Activated CD4-positive, alpha-beta T cell treated with anti-CD3 and anti-CD28 coated beads for 36 hours (primary cell): ENCODE data around the gene DCLK1. TPM values are rescaled to one million over a fixed set of nuclear protein-coding genes. Genes with fewer than 3 reads are reported as not detected.

ENCODE experiments used
- ATAC-seq: fragments of 200-7000 bp; cut with Tn5 transposase; one replicate; pipeline ENCODE4 v1.10.0; 2021; ENCODE audit warnings: mild to moderate bottlenecking, moderate library complexity
- CTCF ChIA-PET: fragments of 350-600 bp; sonication (Branson Sonifier 250); formaldehyde crosslinking; loops from one replicate; lab custom pipeline; 2021; ENCODE audit warnings: antibody characterized with exemption; lab: Charles Lee
- POLR2A ChIA-PET: fragments of 350-600 bp; sonication (Branson Sonifier 250); formaldehyde crosslinking; loops from one replicate; lab custom pipeline; 2021; ENCODE audit warnings: antibody characterized with exemption, inconsistent platforms; lab: Charles Lee
- DNase-seq: peaks from one replicate; pipeline ENCODE4 v3.0.0-alpha.2; 2020
- H3K27ac Mint-ChIP-seq: one replicate; pipeline ENCODE4 v1.8.0; 2021; ENCODE audit warnings: mixed read lengths
- H3K27me3 Mint-ChIP-seq: one replicate; pipeline ENCODE4 v1.8.0; 2021; ENCODE audit warnings: mixed read lengths
- H3K36me3 Mint-ChIP-seq: one replicate; pipeline ENCODE4 v1.8.0; 2021; ENCODE audit warnings: low read depth, mixed read lengths
- H3K4me1 Mint-ChIP-seq: one replicate; pipeline ENCODE4 v1.8.0; 2021; ENCODE audit warnings: mixed read lengths
- H3K4me3 Mint-ChIP-seq: one replicate; pipeline ENCODE4 v1.8.0; 2021; ENCODE audit warnings: mild to moderate bottlenecking, moderate library complexity, mixed read lengths
- H3K9me3 Mint-ChIP-seq: one replicate; pipeline ENCODE4 v1.8.0; 2021; ENCODE audit warnings: low read depth, mixed read lengths
- intact Hi-C, 2 experiments: fragments of 100-400 bp; cut with DNase I in 1 of 2; cut with micrococcal nuclease in 1 of 2; formaldehyde crosslinking; loops; one replicate each; pipeline versions ENCODE4 v1.14.2 to v1.15.1; 2022 to 2024; cut with DNase I, micrococcal nuclease
- total RNA-seq, 2 experiments: library from RNA; stranded (reverse); gene quantifications; one replicate each; pipeline ENCODE4 v1.2.3, GENCODE V29; 2021

Gene DCLK1
- total RNA-seq, 2 experiments from 2014 or later = not detected

DNA sequence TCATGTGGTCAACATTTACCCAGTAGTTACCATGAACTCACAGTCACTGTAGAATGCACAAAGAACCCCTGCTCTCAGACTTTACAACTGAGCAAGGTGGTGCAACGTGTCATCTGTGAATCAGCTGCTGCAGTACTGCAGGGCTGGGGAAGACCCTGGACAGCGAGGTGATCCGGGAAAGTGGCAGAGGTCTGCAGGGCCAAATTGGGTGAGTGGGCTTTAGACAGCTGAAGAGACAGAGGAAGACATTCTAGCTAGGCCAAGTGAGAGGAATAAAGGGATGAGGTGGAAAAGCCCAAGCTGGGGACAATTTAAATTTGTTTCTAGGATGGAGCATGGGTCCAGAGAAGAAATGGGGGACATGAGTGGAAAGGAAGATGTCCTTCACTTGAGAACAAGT, 270.5 kb downstream of the DCLK1 start:
- H3K36me3 Mint-ChIP-seq = no peaks in the 10 kb centered on the region
- peaks cover 20% of the 10 kb centered on the region for H3K27me3 Mint-ChIP-seq
- intact Hi-C loops = no loop called here
- no peak overlapping the region for H3K4me3 Mint-ChIP-seq
- no peak overlapping the region for H3K27ac Mint-ChIP-seq
- CTCF ChIA-PET = no interaction called here
- ATAC-seq (no peak), DNase-seq (no peak)
- POLR2A ChIA-PET = no interaction called here
- no peaks in the 10 kb centered on the region for H3K9me3 Mint-ChIP-seq
- peaks cover 3% of the 10 kb centered on the region for H3K4me1 Mint-ChIP-seq

DNA sequence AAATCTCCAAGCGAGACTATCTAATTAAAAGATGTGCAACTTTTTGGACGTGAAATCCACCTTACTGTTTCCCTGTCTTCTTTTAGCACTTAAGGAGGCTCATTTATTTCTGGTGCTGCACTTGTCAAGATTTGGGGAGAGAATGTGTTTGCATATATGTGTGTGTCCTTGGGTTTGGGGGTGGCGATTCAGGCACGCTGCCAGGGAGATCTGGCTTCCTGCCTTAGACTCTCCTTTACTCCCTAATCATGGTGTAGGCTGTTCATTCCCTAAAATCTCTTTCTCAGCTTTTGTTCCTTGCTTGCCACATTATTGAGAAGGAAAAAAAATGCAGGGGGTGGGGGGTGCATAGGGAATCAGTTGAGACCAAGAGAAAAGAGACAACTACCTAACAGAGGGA, 271.2 kb downstream of the DCLK1 start:
- Mint-ChIP-seq H3K36me3 (no peaks in the 10 kb centered on the region), H3K4me1 (peaks cover 4% of the 10 kb centered on the region), H3K9me3 (no peaks in the 10 kb centered on the region), H3K27me3 (peaks cover 26% of the 10 kb centered on the region), H3K4me3 (no peak overlapping the region), H3K27ac (no peak overlapping the region)
- ChIA-PET CTCF (no interaction called here), POLR2A (no interaction called here)
- DNase-seq (no peak), ATAC-seq (no peak)
- intact Hi-C loops = no loop called here

- Mint-ChIP-seq H3K27me3 (peaks cover 32% of the 10 kb centered on the region), H3K36me3 (no peaks in the 10 kb centered on the region), H3K27ac (no peak overlapping the region), H3K9me3 (no peaks in the 10 kb centered on the region), H3K4me3 (no peak overlapping the region), H3K4me1 (peaks cover 4% of the 10 kb centered on the region)
- DNase-seq (no peak), ATAC-seq (no peak)
- CTCF ChIA-PET = interaction anchor here (0.6 kb wide), 1 partner anchor 40 kb away, joined by 3 read pairs; no protein-coding TSS in a partner anchor
- intact Hi-C loops = no loop called here
- POLR2A ChIA-PET = no interaction called here
Observed at GRCh38 chr13:35858665-35859064, 272.5 kb downstream of the DCLK1 start.

GRCh38 chr13:35857769-35858168, 273.4 kb downstream of the DCLK1 start:
- ChIA-PET POLR2A (no interaction called here), CTCF (no interaction called here)
- Mint-ChIP-seq H3K4me3 (no peak overlapping the region), H3K27me3 (peaks cover 32% of the 10 kb centered on the region), H3K27ac (no peak overlapping the region), H3K4me1 (peaks cover 4% of the 10 kb centered on the region), H3K36me3 (no peaks in the 10 kb centered on the region), H3K9me3 (no peaks in the 10 kb centered on the region)
- DNase-seq (no peak), ATAC-seq (no peak)
- intact Hi-C loops = no loop called here

DNA sequence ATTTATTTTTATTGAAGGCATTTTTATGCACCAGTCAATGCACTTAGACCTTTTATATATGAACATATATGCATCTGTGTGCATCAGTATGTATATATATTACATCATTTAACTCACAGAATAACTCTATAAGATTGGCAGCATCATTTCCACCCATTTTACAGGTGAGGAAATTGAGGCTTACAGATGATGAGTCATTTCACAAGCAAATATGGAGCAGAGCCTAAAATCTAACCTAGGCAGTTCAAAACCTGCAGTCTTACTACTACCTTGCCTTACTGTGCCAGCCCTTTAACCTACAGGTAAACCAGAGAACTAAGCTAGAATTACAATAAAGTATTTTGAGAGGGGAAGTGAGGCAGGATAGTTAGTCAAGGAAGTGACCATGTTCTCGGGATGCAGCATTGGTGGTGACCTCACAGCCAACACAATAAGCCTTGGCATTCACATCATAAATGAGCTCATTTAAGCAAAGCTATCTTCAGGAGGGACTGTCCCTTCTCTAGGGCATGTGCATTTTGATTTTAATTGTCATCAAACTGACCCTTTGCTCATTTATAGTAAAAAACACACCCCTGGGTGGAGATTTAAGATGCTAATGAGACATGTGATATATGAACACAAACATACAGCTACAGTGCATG, 274.3 kb downstream of the DCLK1 start:
- H3K36me3 Mint-ChIP-seq = no peaks in the 10 kb centered on the region
- no peak overlapping the region for H3K4me3 Mint-ChIP-seq

DNA sequence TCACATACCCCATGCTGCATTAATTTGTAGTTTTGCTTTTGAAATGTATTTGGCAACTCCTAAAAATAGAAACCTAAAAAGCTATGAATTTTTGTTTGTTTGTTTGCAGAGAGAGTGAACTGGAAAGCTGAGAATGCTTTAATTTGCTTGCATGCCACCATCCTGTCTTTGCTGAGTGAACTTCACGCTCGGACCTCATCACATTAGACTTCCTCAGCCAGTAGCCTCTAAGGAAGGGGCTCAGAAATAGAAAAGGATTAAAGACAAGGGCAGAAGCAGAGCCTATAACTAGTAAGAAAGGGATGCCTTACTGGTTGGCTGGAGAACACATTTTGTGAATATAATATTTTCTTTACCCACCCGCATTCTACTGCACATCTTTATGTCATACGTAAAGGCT, 275.1 kb downstream of the DCLK1 start:
- Mint-ChIP-seq H3K4me1 (peaks cover 4% of the 10 kb centered on the region), H3K27ac (no peak overlapping the region), H3K4me3 (no peak overlapping the region), H3K36me3 (no peaks in the 10 kb centered on the region), H3K9me3 (no peaks in the 10 kb centered on the region), H3K27me3 (peaks cover 34% of the 10 kb centered on the region)
- DNase-seq = no peak
- ATAC-seq = no peak
- POLR2A ChIA-PET = no interaction called here
- CTCF ChIA-PET = no interaction called here
- intact Hi-C loops = no loop called here

More for the DNA sequence above, 274.3 kb downstream of the DCLK1 start:
- Mint-ChIP-seq H3K27me3 (peaks cover 32% of the 10 kb centered on the region), H3K4me1 (peaks cover 4% of the 10 kb centered on the region), H3K27ac (no peak overlapping the region), H3K9me3 (no peaks in the 10 kb centered on the region)
- intact Hi-C loops = no loop called here
- ATAC-seq (no peak), DNase-seq (no peak)
- POLR2A ChIA-PET = no interaction called here
- CTCF ChIA-PET = no interaction called here

- no peaks in the 10 kb centered on the region for H3K36me3 Mint-ChIP-seq
- H3K27me3 Mint-ChIP-seq = peaks cover 34% of the 10 kb centered on the region
- H3K4me3 Mint-ChIP-seq = no peak overlapping the region
- intact Hi-C loops = no loop called here
- H3K4me1 Mint-ChIP-seq = peaks cover 4% of the 10 kb centered on the region
- ChIA-PET CTCF (no interaction called here), POLR2A (no interaction called here)
- DNase-seq (peak; percentile 40), ATAC-seq (peak; percentile 90)
- no peaks in the 10 kb centered on the region for H3K9me3 Mint-ChIP-seq
- no peak overlapping the region for H3K27ac Mint-ChIP-seq
Observed at GRCh38 chr13:35855531-35856019, 275.6 kb downstream of the DCLK1 start.

DNA sequence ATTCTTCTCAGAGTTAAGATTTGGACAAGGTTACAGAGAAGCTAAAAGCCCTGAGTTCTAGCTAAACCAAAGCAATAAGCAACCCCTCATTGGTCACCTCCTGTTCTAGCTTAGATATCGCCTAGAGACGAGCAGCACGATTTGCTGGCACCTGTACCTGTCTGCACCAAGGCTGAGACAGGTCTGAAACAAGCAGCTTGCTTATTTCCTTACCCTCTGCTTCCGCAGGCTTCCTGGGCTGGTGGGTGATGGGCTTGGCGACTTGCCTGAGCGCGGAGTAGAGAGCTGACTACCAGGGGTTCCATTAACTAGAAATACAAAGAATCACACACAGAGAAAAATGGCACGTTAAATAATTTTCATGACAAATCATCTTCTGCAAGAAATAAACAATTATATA, 276.9 kb downstream of the DCLK1 start:
- ChIA-PET CTCF (no interaction called here), POLR2A (no interaction called here)
- no peak overlapping the region for H3K4me3 Mint-ChIP-seq
- ATAC-seq (no peak), DNase-seq (no peak)
- H3K36me3 Mint-ChIP-seq = no peaks in the 10 kb centered on the region
- no peaks in the 10 kb centered on the region for H3K9me3 Mint-ChIP-seq
- H3K4me1 Mint-ChIP-seq = peaks cover 4% of the 10 kb centered on the region
- intact Hi-C loops = no loop called here
- H3K27me3 Mint-ChIP-seq = peaks cover 32% of the 10 kb centered on the region
- no peak overlapping the region for H3K27ac Mint-ChIP-seq

DNA sequence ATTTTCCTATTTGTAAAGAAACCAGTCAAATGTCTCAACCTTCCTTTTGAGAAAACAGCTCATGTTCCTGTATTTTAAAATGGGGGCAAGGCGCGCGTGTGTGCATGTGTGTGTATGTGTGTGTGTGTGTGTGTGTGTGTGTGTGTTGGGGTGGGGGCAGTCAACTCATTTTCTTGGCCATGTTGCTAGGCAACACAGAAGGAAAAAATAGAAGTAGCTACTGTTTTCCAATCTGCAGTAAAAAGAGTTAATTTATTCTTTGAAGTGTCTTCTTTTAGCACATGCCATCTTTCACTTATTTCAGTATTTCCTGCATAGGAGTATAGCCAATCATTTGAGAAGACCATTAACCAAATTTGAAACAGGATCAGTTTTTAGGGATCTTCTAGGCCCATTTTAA, 279.3 kb downstream of the DCLK1 start:
- POLR2A ChIA-PET = interaction anchor here (0.6 kb wide), 1 partner anchor 12 kb away, joined by 3 read pairs; no protein-coding TSS in a partner anchor
- no peak for ATAC-seq
- CTCF ChIA-PET = no interaction called here

GRCh38 chr13:35851356-35851755, 279.8 kb downstream of the DCLK1 start:
- ATAC-seq (no peak), DNase-seq (no peak)
- Mint-ChIP-seq H3K27me3 (peaks cover 21% of the 10 kb centered on the region), H3K9me3 (no peaks in the 10 kb centered on the region), H3K4me3 (no peak overlapping the region), H3K36me3 (no peaks in the 10 kb centered on the region), H3K27ac (no peak overlapping the region), H3K4me1 (peaks cover 4% of the 10 kb centered on the region)
- ChIA-PET POLR2A (interaction anchor here (0.6 kb wide), 1 partner anchor 12 kb away, joined by 3 read pairs; no protein-coding TSS in a partner anchor), CTCF (no interaction called here)
- intact Hi-C loops = no loop called here

More for the DNA sequence above, 279.3 kb downstream of the DCLK1 start:
- H3K4me1 Mint-ChIP-seq = peaks cover 4% of the 10 kb centered on the region
- H3K36me3 Mint-ChIP-seq = no peaks in the 10 kb centered on the region
- peaks cover 21% of the 10 kb centered on the region for H3K27me3 Mint-ChIP-seq
- intact Hi-C loops = no loop called here
- H3K4me3 Mint-ChIP-seq = no peak overlapping the region
- DNase-seq = no peak
- H3K27ac Mint-ChIP-seq = no peak overlapping the region
- no peaks in the 10 kb centered on the region for H3K9me3 Mint-ChIP-seq

DNA sequence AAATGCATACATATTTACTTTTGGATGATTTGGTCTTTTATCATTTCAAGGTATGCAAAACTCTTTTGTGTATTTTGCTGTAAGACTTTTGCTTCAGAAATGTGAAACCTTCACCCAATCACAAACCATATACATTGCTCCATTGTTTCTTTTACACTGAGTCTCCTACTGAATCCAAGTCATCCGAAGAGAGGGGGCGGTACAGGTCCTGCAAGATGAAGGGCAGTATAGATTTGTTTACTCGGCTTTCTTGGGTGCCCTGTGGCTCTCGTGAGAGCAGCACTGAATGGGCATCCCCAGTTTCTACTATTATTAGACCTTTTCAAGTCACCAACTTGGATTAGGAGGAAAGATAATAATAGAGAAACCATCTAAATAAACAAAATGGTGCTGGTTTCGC, 280.6 kb downstream of the DCLK1 start:
- ATAC-seq (no peak), DNase-seq (no peak)
- H3K9me3 Mint-ChIP-seq = no peaks in the 10 kb centered on the region
- H3K27me3 Mint-ChIP-seq = peaks cover 13% of the 10 kb centered on the region
- H3K27ac Mint-ChIP-seq = no peak overlapping the region
- H3K36me3 Mint-ChIP-seq = no peaks in the 10 kb centered on the region
- ChIA-PET POLR2A (no interaction called here), CTCF (interaction anchor here (0.7 kb wide), 1 partner anchor 129 kb away, joined by 3 read pairs; no protein-coding TSS in a partner anchor)
- H3K4me3 Mint-ChIP-seq = no peak overlapping the region
- no peaks in the 10 kb centered on the region for H3K4me1 Mint-ChIP-seq
- intact Hi-C loops = no loop called here

DNA sequence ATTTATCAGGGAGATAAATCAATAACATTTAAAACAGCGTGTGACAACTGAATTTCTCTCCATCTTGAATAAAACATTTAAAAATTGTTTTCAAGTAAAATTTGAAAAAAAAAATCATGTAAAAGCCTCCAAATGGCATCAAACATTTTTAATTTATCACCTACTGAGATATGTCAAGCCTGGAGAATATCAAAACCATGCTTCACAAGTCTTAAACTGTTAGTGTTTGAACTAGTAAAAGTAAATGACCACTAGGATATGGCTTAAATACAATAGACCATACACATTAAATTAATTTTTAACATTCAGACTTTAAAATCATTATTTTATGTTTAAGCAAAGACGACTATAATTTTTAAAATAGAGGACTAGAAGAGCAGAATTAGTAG, 281.9 kb downstream of the DCLK1 start:
- Mint-ChIP-seq H3K9me3 (no peaks in the 10 kb centered on the region), H3K27ac (no peak overlapping the region), H3K4me3 (no peak overlapping the region), H3K27me3 (peaks cover 2% of the 10 kb centered on the region), H3K4me1 (no peaks in the 10 kb centered on the region), H3K36me3 (no peaks in the 10 kb centered on the region)
- ATAC-seq = no peak
- CTCF ChIA-PET = no interaction called here
- intact Hi-C loops = no loop called here
- no peak for DNase-seq
- POLR2A ChIA-PET = no interaction called here
